Keratinocyte (primary cell): ENCODE data around the gene ACTL6A. TPM values are rescaled to one million over a fixed set of nuclear protein-coding genes. Genes with fewer than 3 reads are reported as not detected.

ENCODE experiments used
- DNase-seq: peaks from one replicate; pipeline ENCODE4 v3.0.0-alpha.2; 2011; ENCODE audit warnings: low read depth, missing footprints, low spot score
- FAIRE-seq: peaks from 2 replicates; lab custom pipeline; 2011; peaks lifted over from hg19 to GRCh38; lab: Jason Lieb, UNC
- H2AFZ ChIP-seq: 2 replicates; pipeline ENCODE4 v1.6.0; 2012; ENCODE audit warnings: low read length, control low read depth, inconsistent platforms; ENCODE audit not compliant: control insufficient read depth
- H3K27ac ChIP-seq: 2 replicates; pipeline ENCODE4 v1.5.1; 2011; ENCODE audit warnings: low read length; ENCODE audit not compliant: control insufficient read depth, insufficient read depth
- H3K27me3 ChIP-seq: 3 replicates; pipeline ENCODE4 v1.6.0; 2011; ENCODE audit warnings: low read length; ENCODE audit not compliant: control insufficient read depth, insufficient read depth; ENCODE audit errors: extremely low read depth
- H3K36me3 ChIP-seq, 2 experiments: 2 replicates in 1 of 2; 3 replicates in 1 of 2; pipeline ENCODE4 v1.5.1; 2011; ENCODE audit warnings: low read length in 2 of 2, mild to moderate bottlenecking in 1 of 2; ENCODE audit not compliant: control insufficient read depth in 2 of 2, insufficient read depth in 2 of 2; ENCODE audit errors: extremely low read depth in 1 of 2
- H3K4me1 ChIP-seq: 3 replicates; pipeline ENCODE4 v1.5.1; 2011; ENCODE audit warnings: low read length; ENCODE audit not compliant: control insufficient read depth, insufficient read depth; ENCODE audit errors: extremely low read depth
- H3K4me2 ChIP-seq: 3 replicates; pipeline ENCODE4 v1.6.0; 2011; ENCODE audit warnings: low read depth, low read length; ENCODE audit not compliant: control insufficient read depth, insufficient read depth; ENCODE audit errors: extremely low read depth
- H3K4me3 ChIP-seq, 3 experiments: fragments of 200-600 bp in 1 of 3; sonication (generic) in 1 of 3; 2 replicates in 2 of 3; 3 replicates in 1 of 3; pipeline ENCODE4 v1.5.1; 2011 to 2016; ENCODE audit warnings: low read length in 3 of 3, mild to moderate bottlenecking in 3 of 3, control low read depth in 2 of 3, inconsistent platforms in 1 of 3, low read depth in 1 of 3, mixed read lengths in 1 of 3, mixed run types in 1 of 3, moderate library complexity in 1 of 3; ENCODE audit not compliant: control insufficient read depth in 2 of 3, insufficient read depth in 2 of 3; ENCODE audit errors: extremely low read depth in 1 of 3
- H3K79me2 ChIP-seq: 2 replicates; pipeline ENCODE4 v1.6.0; 2012; ENCODE audit warnings: low read length; ENCODE audit not compliant: control insufficient read depth, insufficient read depth
- H3K9ac ChIP-seq: 3 replicates; pipeline ENCODE4 v1.6.0; 2011; ENCODE audit warnings: low read length; ENCODE audit not compliant: control insufficient read depth, insufficient read depth; ENCODE audit errors: extremely low read depth
- H3K9me1 ChIP-seq: 3 replicates; pipeline ENCODE4 v1.6.0; 2011; ENCODE audit warnings: low read length; ENCODE audit not compliant: control insufficient read depth, insufficient read depth; ENCODE audit errors: extremely low read depth
- H3K9me3 ChIP-seq: 2 replicates; pipeline ENCODE4 v1.5.1; 2012; ENCODE audit warnings: low read depth, low read length; ENCODE audit not compliant: control insufficient read depth
- H4K20me1 ChIP-seq: 3 replicates; pipeline ENCODE4 v1.6.0; 2011; ENCODE audit warnings: low read length; ENCODE audit not compliant: control insufficient read depth, insufficient read depth; ENCODE audit errors: extremely low read depth
- EZH2 ChIP-seq: IDR thresholded peaks from one replicate; pipeline ENCODE4 v1.6.1; 2012; ENCODE audit warnings: inconsistent platforms, mild to moderate bottlenecking, low read length, moderate library complexity
- dilution Hi-C: fragments of 300-500 bp; cut with MboI; formaldehyde crosslinking; loops from one replicate; pipeline ENCODE4 v1.7.0; 2020; ENCODE audit warnings: low sequenced_read_pairs; ENCODE audit not compliant: extremely low pct_ligation_motif_present
- polyA plus RNA-seq, 5 experiments: library from polyadenylated mRNA; depleted of rRNA in 3 of 5; stranded (reverse) in 3 of 5; stranded (forward) in 1 of 5; unstranded in 1 of 5; fragments of >200 nt; gene quantifications; 1 replicate in 1 of 5; 2 replicates in 3 of 5; 3 replicates in 1 of 5; pipeline versions ENCODE4 v1.2.1 to v1.2.3, GENCODE V29; 2011 to 2012; ENCODE audit warnings: missing spikeins in 2 of 5, low read depth in 1 of 5, low replicate concordance in 1 of 5
- TF ChIP-seq, protein P1 (sequence below), 3 experiments: IDR thresholded peaks in 1 of 3; conservative IDR thresholded peaks in 1 of 3; optimal IDR thresholded peaks in 1 of 3; 2 replicates in 2 of 3; 3 replicates in 1 of 3; pipeline versions ENCODE3 to v1.5.1; 2011; ENCODE audit warnings: low read length in 3 of 3, mild to moderate bottlenecking in 3 of 3, moderate library complexity in 2 of 3, control low read depth in 1 of 3, inconsistent platforms in 1 of 3; ENCODE audit not compliant: insufficient read depth in 2 of 3; ENCODE audit errors: extremely low read depth in 1 of 3

Gene ACTL6A
- polyA plus RNA-seq, 1 donor (not counting 4 experiments of a cell fraction or from before 2014, with no cell fraction given) = 106 TPM

DNA sequence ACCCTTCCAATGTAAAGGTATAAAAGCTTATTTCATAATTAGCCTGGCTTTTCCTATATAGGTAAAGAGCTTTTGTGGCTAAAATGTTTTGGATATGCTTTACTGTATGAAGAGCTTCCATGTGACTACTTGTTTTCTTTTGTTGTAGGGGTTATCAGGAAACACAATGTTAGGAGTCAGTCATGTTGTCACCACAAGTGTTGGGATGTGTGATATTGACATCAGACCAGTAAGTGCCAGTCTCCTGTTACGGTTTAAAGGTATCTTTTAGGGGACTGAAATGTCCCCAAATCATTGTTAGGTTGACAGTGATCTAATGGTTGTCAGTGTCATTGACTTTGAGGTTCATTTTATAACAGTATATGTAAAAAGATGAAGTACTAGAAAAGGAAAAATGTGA, 18.3 kb downstream of the ACTL6A start:
- H3K4me2 ChIP-seq = no peak overlapping the region
- H3K9me3 ChIP-seq = no peaks in the 10 kb centered on the region
- DNase-seq = no peak
- no peak overlapping the region for H3K4me3 ChIP-seq
- no peak overlapping the region for H3K27ac ChIP-seq
- H3K9me1 ChIP-seq = no peaks in the 10 kb centered on the region
- no peaks in the 10 kb centered on the region for H3K27me3 ChIP-seq
- no peak for TF ChIP-seq EZH2
- TF ChIP-seq, protein P1, sequence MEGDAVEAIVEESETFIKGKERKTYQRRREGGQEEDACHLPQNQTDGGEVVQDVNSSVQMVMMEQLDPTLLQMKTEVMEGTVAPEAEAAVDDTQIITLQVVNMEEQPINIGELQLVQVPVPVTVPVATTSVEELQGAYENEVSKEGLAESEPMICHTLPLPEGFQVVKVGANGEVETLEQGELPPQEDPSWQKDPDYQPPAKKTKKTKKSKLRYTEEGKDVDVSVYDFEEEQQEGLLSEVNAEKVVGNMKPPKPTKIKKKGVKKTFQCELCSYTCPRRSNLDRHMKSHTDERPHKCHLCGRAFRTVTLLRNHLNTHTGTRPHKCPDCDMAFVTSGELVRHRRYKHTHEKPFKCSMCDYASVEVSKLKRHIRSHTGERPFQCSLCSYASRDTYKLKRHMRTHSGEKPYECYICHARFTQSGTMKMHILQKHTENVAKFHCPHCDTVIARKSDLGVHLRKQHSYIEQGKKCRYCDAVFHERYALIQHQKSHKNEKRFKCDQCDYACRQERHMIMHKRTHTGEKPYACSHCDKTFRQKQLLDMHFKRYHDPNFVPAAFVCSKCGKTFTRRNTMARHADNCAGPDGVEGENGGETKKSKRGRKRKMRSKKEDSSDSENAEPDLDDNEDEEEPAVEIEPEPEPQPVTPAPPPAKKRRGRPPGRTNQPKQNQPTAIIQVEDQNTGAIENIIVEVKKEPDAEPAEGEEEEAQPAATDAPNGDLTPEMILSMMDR (optimal IDR thresholded peaks at IDR 0.05 in 1 of 3, IDR thresholded peaks at IDR 0.05 in 1 of 3, conservative IDR thresholded peaks at IDR 0.05 in 1 of 3; ENCODE audit: extremely low read depth in 1 of 3, insufficient read depth in 2 of 3, low read length in 3 of 3) = no peak
- no peak overlapping the region for H3K9ac ChIP-seq
- H3K4me1 ChIP-seq = no peaks in the 10 kb centered on the region
- no peak overlapping the region for H2AFZ ChIP-seq
- FAIRE-seq = no peak
- peaks cover 3 to 5% of the 10 kb centered on the region in 2 experiments for H3K36me3 ChIP-seq
- no peaks in the 10 kb centered on the region for H4K20me1 ChIP-seq
- dilution Hi-C loops = no loop called here
- H3K79me2 ChIP-seq = no peaks in the 10 kb centered on the region

DNA sequence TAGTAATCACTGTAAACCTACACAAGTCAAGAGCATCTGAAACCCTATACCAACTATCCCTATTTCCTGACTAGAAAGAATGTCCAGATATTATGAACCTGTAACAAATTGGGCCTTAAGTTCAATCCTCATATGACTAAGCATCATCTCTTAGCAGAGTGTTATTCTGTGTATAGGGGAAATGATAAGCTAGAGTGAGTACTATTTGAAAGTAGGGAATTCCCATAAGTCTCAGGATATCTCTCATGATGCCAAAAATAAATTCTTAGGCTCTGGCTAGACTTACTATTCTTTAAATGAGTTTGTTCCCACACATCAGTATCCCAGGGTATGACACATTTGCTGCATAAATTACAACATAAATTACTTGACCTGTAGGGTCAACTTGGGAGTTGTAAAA, 26.4 kb downstream of the ACTL6A start:
- H3K9me1 ChIP-seq = no peaks in the 10 kb centered on the region
- no peak overlapping the region for H3K27ac ChIP-seq
- no peak overlapping the region for H3K9ac ChIP-seq
- H3K27me3 ChIP-seq = no peaks in the 10 kb centered on the region
- DNase-seq = no peak
- TF ChIP-seq EZH2 = no peak
- TF ChIP-seq, protein P1 (optimal IDR thresholded peaks at IDR 0.05 in 1 of 3, IDR thresholded peaks at IDR 0.05 in 1 of 3, conservative IDR thresholded peaks at IDR 0.05 in 1 of 3; ENCODE audit: extremely low read depth in 1 of 3, insufficient read depth in 2 of 3, low read length in 3 of 3) = no peak
- H3K36me3 ChIP-seq = peaks cover 4 to 13% of the 10 kb centered on the region in 2 experiments
- H3K4me2 ChIP-seq = no peak overlapping the region
- no peak overlapping the region for H2AFZ ChIP-seq
- no peaks in the 10 kb centered on the region for H4K20me1 ChIP-seq
- no peaks in the 10 kb centered on the region for H3K9me3 ChIP-seq
- dilution Hi-C loops = no loop called here
- no peak for FAIRE-seq
- no peaks in the 10 kb centered on the region for H3K79me2 ChIP-seq
- no peak overlapping the region for H3K4me3 ChIP-seq
- no peaks in the 10 kb centered on the region for H3K4me1 ChIP-seq
